OCI-LY7 (cell line): ENCODE results near the gene RASSF10.

Experiments used
- CTCF ChIP-seq: fragments of 200-600 bp; sonication (generic); conservative IDR thresholded peaks from 2 replicates; pipeline ENCODE4 v1.5.1; 2014; ENCODE audit warnings: mild to moderate bottlenecking, antibody characterized with exemption, low read length, moderate library complexity, mixed read lengths
- EZH2phosphoT487 ChIP-seq: fragments of 200-600 bp; sonication (generic); IDR thresholded peaks from 2 replicates; pipeline ENCODE4 v1.6.1; 2018; ENCODE audit warnings: low read depth, borderline replicate concordance, mild to moderate bottlenecking, mixed run types, antibody characterized with exemption, low read length, moderate library complexity, mixed read lengths

DNA sequence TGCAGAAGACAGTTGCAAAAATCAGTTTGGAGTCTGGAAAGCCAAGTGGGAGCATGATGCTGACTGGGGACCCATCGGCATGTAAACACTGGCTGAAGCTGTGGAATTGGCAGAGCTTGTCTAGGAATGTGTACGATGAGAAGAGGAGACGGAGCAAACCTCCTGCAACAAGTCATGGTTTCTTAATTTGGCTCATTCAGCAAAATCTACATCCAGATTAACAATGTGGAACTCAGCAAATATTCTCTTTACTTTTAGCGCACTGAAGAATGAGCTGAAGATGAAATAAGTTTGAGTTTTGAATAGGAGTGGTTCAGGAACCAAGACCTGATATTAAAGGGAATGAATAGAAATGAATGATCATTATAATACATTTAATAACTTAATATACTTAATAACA, 26.6 kb downstream of the RASSF10 start:
- TF ChIP-seq CTCF: no peak
- no peak for TF ChIP-seq EZH2phosphoT487
